Stimulated activated CD4-positive, alpha-beta T cell treated with anti-CD3 and anti-CD28 coated beads, TNF-alpha, amount 100 ng/mL, for 24 hours (primary cell): ENCODE results near the gene GCSAML.

Source experiments
- DNase-seq, 3 experiments: peaks; one replicate each; pipeline ENCODE4 v3.0.0-alpha.2; 2020; ENCODE audit warnings: low read depth in 3 of 3

Gene GCSAML

GRCh38 chr1:247574236-247574635 is 25.3 kb downstream of the GCSAML start:
- no peak for DNase-seq

GRCh38 chr1:247574664-247575063 is 25.7 kb downstream of the GCSAML start:
- DNase-seq, result no peak

GRCh38 chr1:247576514-247576913 is 27.6 kb downstream of the GCSAML start:
- no peak for DNase-seq

DNA sequence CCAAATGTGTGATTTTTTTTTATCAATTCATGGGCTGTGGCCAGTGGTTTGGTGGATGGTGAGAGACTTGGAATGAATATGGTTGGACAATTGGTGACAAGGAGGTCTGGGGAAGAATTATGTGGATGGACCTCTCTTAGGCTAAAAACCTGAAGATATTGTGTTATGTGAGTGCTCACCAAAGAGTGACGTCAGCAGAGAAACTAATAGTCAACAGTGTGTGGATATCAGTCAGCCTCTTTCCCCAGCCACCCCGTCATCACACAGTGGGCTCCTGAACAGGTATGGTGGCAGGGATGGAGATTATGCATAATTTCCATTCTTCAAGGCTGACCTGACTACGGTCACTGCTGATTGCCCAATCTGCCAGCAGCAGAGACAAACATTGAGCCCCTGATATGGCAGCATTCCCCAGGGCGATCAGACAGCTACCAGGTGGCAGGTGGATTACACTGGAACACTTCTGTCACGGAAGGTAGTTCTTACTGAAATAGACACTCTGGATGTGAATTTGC is 30.1 kb downstream of the GCSAML start:
- no peak for DNase-seq

GRCh38 chr1:247588060-247588459 is 39.1 kb downstream of the GCSAML start, which contains the start of gene OR2G2:
Gene OR2G2, plus strand, starts transcription at chr1:247588360. Its CDS starts 0 bp downstream, at chr1:247588360.
- no peak for DNase-seq

DNA sequence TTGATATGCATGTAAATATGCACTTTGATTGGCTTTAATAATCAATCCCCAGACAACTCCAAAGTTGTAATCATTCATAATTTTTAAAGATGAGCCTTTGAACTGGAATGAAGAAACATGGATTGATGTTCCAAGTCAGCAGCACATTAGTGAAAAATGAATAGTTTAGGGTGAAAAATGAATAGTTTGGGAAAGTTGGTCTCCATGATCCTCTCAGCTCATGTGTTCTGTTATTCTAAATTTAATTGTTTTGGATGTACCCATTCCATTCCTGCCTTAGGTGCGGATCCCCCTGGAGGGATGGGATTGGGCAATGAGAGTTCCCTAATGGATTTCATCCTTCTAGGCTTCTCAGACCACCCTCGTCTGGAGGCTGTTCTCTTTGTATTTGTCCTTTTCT is 56.4 kb downstream of the GCSAML start, which contains the start of gene OR2G3:
OR2G3 (plus strand) TSS at position 301 of the 400 bp plus-strand sequence; CDS start at position 301, 0 bp downstream.
- DNase-seq, result no peak

GRCh38 chr1:247613405-247613804 is 64.5 kb downstream of the GCSAML start:
- no peak for DNase-seq

GRCh38 chr1:247614625-247615024 is 65.7 kb downstream of the GCSAML start:
- DNase-seq, result no peak
